Measurements from ENCODE around the gene DHRS7B.

GRCh38 chr17:21190078-21190477 lies 63.3 kb downstream of the DHRS7B start:
- TF ChIP-seq CTCF (IDR thresholded peaks at IDR 0.05) (no peak), POLR2AphosphoS5 (IDR thresholded peaks at IDR 0.05; ENCODE audit: insufficient read depth in 1 of 2, low read depth in 1 of 2) (no peak), POLR2A (IDR thresholded peaks at IDR 0.05) (no peak)
